Breast epithelium (tissue), 4 donors: ENCODE results near the gene CFI. TPM values are rescaled to one million over a fixed set of nuclear protein-coding genes. Genes with fewer than 3 reads are reported as not detected.

Source experiments
- DNase-seq, 2 donors: peaks; one replicate each; pipeline ENCODE4 v3.0.0-alpha.2; 2019; ENCODE audit warnings: low spot score in 2 of 2
- H3K27ac ChIP-seq, 2 donors: fragments of 200-600 bp; sonication (generic) in 1 of 2; one replicate each; pipeline ENCODE4 v1.5.1; 2016 to 2019; ENCODE audit warnings: mild to moderate bottlenecking in 1 of 2
- H3K27me3 ChIP-seq, 2 donors: fragments of 200-600 bp; sonication (generic) in 1 of 2; one replicate each; pipeline versions ENCODE4 v1.5.1 to v1.6.0; 2017 to 2019; ENCODE audit warnings: control low read depth in 1 of 2, mild to moderate bottlenecking in 1 of 2
- H3K36me3 ChIP-seq: fragments of 200-600 bp; one replicate; pipeline ENCODE4 v1.5.1; 2019
- H3K4me1 ChIP-seq, 2 donors: fragments of 200-600 bp; sonication (generic); one replicate each; pipeline ENCODE4 v1.5.1; 2016 to 2019; ENCODE audit warnings: control low read depth in 1 of 2
- H3K4me3 ChIP-seq, 3 donors: fragments of 200-600 bp; sonication (generic); 1 replicate in 2 of 3; 2 replicates in 1 of 3; pipeline ENCODE4 v1.5.1; 2016 to 2019; ENCODE audit warnings: mild to moderate bottlenecking in 3 of 3, moderate library complexity in 2 of 3
- H3K9me3 ChIP-seq, 2 donors: fragments of 200-600 bp; sonication (generic) in 1 of 2; one replicate each; pipeline ENCODE4 v1.5.1; 2016 to 2019; ENCODE audit warnings: control low read depth in 1 of 2
- POLR2A ChIP-seq: fragments of 450-650 bp; IDR thresholded peaks from one replicate; pipeline ENCODE4 v1.6.1; 2016; ENCODE audit warnings: antibody characterized with exemption, mild to moderate bottlenecking, moderate library complexity
- POLR2AphosphoS5 ChIP-seq, 3 donors: sonication (generic); formaldehyde crosslinking; IDR thresholded peaks; one replicate each; pipeline ENCODE4 v1.6.1; 2017; ENCODE audit warnings: antibody characterized with exemption in 3 of 3
- intact Hi-C: fragments of 100-400 bp; cut with DNase I; formaldehyde crosslinking; loops from one replicate; pipeline ENCODE4 v1.15.1; 2023; ENCODE audit warnings: low total_unique reads
- total RNA-seq, 3 donors: library from RNA; depleted of rRNA; stranded (reverse); fragments of >200 nt; gene quantifications; one replicate each; pipeline ENCODE4 v1.1.0, GENCODE V29; 2016
- TF ChIP-seq, protein P1 (sequence below), 3 donors: fragments of 450-650 bp; IDR thresholded peaks; one replicate each; pipeline ENCODE4 v1.5.1; 2016 to 2017; ENCODE audit warnings: antibody characterized with exemption in 3 of 3, mild to moderate bottlenecking in 3 of 3, moderate library complexity in 3 of 3

CFI gene
- total RNA-seq, 3 donors from 2014 or later: 15.8 to 56.5 (median 32.1) TPM

GRCh38 chr4:109754093-109754857 is 47.5 kb downstream of the CFI start:
- H3K4me1 ChIP-seq: no peaks in the 10 kb centered on the region
- no peak overlapping the region for H3K4me3 ChIP-seq
- TF ChIP-seq, protein P1, sequence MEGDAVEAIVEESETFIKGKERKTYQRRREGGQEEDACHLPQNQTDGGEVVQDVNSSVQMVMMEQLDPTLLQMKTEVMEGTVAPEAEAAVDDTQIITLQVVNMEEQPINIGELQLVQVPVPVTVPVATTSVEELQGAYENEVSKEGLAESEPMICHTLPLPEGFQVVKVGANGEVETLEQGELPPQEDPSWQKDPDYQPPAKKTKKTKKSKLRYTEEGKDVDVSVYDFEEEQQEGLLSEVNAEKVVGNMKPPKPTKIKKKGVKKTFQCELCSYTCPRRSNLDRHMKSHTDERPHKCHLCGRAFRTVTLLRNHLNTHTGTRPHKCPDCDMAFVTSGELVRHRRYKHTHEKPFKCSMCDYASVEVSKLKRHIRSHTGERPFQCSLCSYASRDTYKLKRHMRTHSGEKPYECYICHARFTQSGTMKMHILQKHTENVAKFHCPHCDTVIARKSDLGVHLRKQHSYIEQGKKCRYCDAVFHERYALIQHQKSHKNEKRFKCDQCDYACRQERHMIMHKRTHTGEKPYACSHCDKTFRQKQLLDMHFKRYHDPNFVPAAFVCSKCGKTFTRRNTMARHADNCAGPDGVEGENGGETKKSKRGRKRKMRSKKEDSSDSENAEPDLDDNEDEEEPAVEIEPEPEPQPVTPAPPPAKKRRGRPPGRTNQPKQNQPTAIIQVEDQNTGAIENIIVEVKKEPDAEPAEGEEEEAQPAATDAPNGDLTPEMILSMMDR (IDR thresholded peaks at IDR 0.05): no peak
- no peak for TF ChIP-seq POLR2A
- TF ChIP-seq POLR2AphosphoS5 (IDR thresholded peaks at IDR 0.05): no peak
- no peak overlapping the region for H3K27ac ChIP-seq
- no peaks in the 10 kb centered on the region for H3K27me3 ChIP-seq
- H3K9me3 ChIP-seq: no peaks in the 10 kb centered on the region
- intact Hi-C loops: no loop called here
- DNase-seq: no peak
- H3K36me3 ChIP-seq: no peaks in the 10 kb centered on the region

DNA sequence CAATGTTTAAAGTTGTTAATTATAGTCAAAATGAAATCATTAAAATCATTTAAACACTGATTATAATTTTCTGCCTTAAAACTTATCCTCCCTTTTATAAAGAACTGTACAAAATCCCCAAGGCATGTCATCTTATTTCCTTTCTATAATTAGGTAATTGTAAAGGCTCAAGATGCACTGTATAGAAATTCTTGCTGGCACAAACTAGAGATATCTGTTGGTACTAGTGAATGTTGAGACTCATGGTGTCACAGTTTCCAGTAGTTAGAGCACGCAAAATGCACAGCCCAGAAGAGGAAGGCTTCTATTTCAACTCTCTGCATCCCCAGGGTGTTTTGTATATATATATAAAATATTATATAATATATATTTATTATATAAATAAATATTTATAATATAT is 49.3 kb downstream of the CFI start:
- Histone ChIP-seq H3K27me3 (no peaks in the 10 kb centered on the region), H3K36me3 (no peaks in the 10 kb centered on the region), H3K4me3 (no peak overlapping the region), H3K9me3 (no peaks in the 10 kb centered on the region), H3K27ac (no peak overlapping the region), H3K4me1 (no peaks in the 10 kb centered on the region)
- TF ChIP-seq, protein P1 (IDR thresholded peaks at IDR 0.05): no peak
- no peak for TF ChIP-seq POLR2AphosphoS5 (IDR thresholded peaks at IDR 0.05)
- no peak for TF ChIP-seq POLR2A
- intact Hi-C loops: no loop called here
- no peak for DNase-seq

DNA sequence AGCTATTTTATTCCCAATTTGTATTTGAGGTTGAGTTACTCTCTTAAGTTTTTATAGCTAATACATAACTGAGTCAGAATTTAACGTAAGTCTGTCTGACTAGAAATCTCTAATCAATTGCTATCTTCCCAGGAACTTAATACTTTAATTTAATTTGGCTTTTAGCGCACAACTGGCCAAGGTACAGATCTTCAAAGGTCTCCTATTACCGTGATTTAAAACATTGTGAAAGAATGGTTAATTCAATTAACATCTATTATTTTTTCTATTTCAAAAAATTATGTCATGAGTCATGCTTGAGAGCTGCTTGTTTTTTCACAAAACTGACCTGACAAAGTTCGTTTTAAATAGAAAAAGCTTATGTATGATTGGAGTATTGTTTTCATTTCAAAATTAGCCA is 49.9 kb downstream of the CFI start:
- intact Hi-C loops: no loop called here
- TF ChIP-seq, protein P1 (IDR thresholded peaks at IDR 0.05): no peak
- TF ChIP-seq POLR2A (no peak), POLR2AphosphoS5 (IDR thresholded peaks at IDR 0.05) (no peak)

GRCh38 chr4:109750652-109751244 is 51.1 kb downstream of the CFI start:
- DNase-seq: no peak
- H3K4me3 ChIP-seq: no peak overlapping the region
- TF ChIP-seq, protein P1 (IDR thresholded peaks at IDR 0.05): no peak
- no peak for TF ChIP-seq POLR2A
- no peak for TF ChIP-seq POLR2AphosphoS5 (IDR thresholded peaks at IDR 0.05)
- no peak overlapping the region for H3K27ac ChIP-seq
- no peaks in the 10 kb centered on the region for H3K27me3 ChIP-seq
- no peaks in the 10 kb centered on the region for H3K4me1 ChIP-seq
- H3K36me3 ChIP-seq: no peaks in the 10 kb centered on the region
- no peaks in the 10 kb centered on the region for H3K9me3 ChIP-seq
- intact Hi-C loops: no loop called here

More for the DNA sequence above, 49.9 kb downstream of the CFI start:
- H3K4me3 ChIP-seq: no peak overlapping the region
- H3K27ac ChIP-seq: no peak overlapping the region
- H3K9me3 ChIP-seq: no peaks in the 10 kb centered on the region
- no peaks in the 10 kb centered on the region for H3K4me1 ChIP-seq
- no peaks in the 10 kb centered on the region for H3K27me3 ChIP-seq
- no peaks in the 10 kb centered on the region for H3K36me3 ChIP-seq
- DNase-seq: no peak

- Histone ChIP-seq H3K4me3 (no peak overlapping the region), H3K4me1 (no peaks in the 10 kb centered on the region), H3K27me3 (no peaks in the 10 kb centered on the region), H3K36me3 (no peaks in the 10 kb centered on the region), H3K9me3 (no peaks in the 10 kb centered on the region), H3K27ac (no peak overlapping the region)
- intact Hi-C loops: no loop called here
- TF ChIP-seq POLR2AphosphoS5 (IDR thresholded peaks at IDR 0.05): no peak
- no peak for TF ChIP-seq POLR2A
- TF ChIP-seq, protein P1 (IDR thresholded peaks at IDR 0.05): no peak
- no peak for DNase-seq
Measured at GRCh38 chr4:109749388-109750082, 52.3 kb downstream of the CFI start.
